AG04449 (cell line): ENCODE measurements around the gene PLPPR3.

Source experiments
- CTCF ChIA-PET: fragments of 350-600 bp; formaldehyde crosslinking; extraction: SDS; loops from one replicate; lab custom pipeline; 2021; ENCODE audit warnings: antibody characterized with exemption; lab: Yijun Ruan, JAX
- POLR2A ChIA-PET: fragments of 400-600, 350-600 bp; formaldehyde crosslinking; extraction: SDS; loops from one replicate; lab custom pipeline; 2020; ENCODE audit warnings: antibody characterized with exemption, inconsistent platforms; lab: Yijun Ruan, JAX
- DNase-seq: peaks from one replicate; pipeline ENCODE4 v3.0.0-alpha.2; 2010; ENCODE audit warnings: low read depth, low spot score
- H3K4me3 ChIP-seq: 2 replicates; pipeline ENCODE4 v1.5.1; 2011; ENCODE audit warnings: low read depth, mild to moderate bottlenecking, control low read depth, low read length
- TF ChIP-seq, protein P1 (sequence below): IDR thresholded peaks from one replicate; pipeline ENCODE4 v1.5.1; 2011; ENCODE audit warnings: mild to moderate bottlenecking, moderate library complexity, low read length, control low read depth, inconsistent platforms; ENCODE audit not compliant: insufficient read depth; ENCODE audit errors: missing control alignments

PLPPR3 gene

DNA sequence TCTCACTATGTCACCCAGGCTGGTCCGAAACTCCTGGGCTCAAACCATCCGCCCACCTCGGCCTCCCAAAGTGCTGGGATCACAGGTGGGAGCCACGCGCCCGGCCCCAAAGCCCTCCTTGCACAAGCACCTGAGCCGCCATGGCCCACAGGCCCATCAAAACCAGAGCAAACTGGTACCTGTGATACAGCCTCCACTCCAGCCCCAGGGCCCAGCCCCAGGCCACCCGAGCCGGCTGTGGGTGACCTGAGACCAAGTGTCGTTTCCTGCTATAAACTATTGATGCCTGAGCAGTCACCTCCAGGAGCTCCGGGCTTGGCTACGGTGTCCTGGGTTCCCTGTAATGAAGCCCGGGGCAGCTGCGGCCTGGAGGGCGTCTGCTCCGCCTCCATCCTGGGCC, 34.2 kb downstream of the PLPPR3 start:
- CTCF ChIA-PET: interaction anchor here (0.9 kb wide), 1 partner anchor 18 kb away, joined by 4 read pairs; no protein-coding TSS in a partner anchor
- no peak for DNase-seq
- POLR2A ChIA-PET: no interaction called here
- no peak overlapping the region for H3K4me3 ChIP-seq
- TF ChIP-seq, protein P1, sequence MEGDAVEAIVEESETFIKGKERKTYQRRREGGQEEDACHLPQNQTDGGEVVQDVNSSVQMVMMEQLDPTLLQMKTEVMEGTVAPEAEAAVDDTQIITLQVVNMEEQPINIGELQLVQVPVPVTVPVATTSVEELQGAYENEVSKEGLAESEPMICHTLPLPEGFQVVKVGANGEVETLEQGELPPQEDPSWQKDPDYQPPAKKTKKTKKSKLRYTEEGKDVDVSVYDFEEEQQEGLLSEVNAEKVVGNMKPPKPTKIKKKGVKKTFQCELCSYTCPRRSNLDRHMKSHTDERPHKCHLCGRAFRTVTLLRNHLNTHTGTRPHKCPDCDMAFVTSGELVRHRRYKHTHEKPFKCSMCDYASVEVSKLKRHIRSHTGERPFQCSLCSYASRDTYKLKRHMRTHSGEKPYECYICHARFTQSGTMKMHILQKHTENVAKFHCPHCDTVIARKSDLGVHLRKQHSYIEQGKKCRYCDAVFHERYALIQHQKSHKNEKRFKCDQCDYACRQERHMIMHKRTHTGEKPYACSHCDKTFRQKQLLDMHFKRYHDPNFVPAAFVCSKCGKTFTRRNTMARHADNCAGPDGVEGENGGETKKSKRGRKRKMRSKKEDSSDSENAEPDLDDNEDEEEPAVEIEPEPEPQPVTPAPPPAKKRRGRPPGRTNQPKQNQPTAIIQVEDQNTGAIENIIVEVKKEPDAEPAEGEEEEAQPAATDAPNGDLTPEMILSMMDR: no peak

DNA sequence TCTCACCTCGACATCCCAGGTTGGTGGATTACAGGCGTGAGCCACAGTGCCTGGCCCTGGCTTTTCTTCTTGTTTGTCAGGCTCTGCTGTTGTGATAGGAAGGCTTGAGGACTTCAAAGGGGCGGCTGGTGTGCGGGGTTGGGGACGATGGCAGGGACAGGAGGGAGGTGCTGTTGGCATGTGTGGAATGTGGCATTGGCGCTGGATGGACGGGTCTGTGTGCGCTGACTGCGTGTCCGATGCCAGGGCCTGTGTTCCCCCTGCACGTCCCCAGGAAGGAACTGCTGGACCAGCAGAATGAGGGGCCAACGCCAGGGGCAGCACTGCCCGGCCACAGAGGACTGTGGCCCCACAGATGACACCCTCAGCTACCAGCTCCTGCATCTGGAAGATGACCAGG, 37.2 kb downstream of the PLPPR3 start:
- CTCF ChIA-PET: interaction anchor here (1.2 to 3.5 kb wide), 2 partner anchors 15 to 66 kb away, joined by 3 to 18 read pairs; no protein-coding TSS in a partner anchor
- TF ChIP-seq, protein P1: no peak
- POLR2A ChIA-PET: interaction anchor here (1.6 kb wide), 1 partner anchor 12 kb away, joined by 7 read pairs; no protein-coding TSS in a partner anchor
- H3K4me3 ChIP-seq: no peak overlapping the region
- DNase-seq: no peak

DNA sequence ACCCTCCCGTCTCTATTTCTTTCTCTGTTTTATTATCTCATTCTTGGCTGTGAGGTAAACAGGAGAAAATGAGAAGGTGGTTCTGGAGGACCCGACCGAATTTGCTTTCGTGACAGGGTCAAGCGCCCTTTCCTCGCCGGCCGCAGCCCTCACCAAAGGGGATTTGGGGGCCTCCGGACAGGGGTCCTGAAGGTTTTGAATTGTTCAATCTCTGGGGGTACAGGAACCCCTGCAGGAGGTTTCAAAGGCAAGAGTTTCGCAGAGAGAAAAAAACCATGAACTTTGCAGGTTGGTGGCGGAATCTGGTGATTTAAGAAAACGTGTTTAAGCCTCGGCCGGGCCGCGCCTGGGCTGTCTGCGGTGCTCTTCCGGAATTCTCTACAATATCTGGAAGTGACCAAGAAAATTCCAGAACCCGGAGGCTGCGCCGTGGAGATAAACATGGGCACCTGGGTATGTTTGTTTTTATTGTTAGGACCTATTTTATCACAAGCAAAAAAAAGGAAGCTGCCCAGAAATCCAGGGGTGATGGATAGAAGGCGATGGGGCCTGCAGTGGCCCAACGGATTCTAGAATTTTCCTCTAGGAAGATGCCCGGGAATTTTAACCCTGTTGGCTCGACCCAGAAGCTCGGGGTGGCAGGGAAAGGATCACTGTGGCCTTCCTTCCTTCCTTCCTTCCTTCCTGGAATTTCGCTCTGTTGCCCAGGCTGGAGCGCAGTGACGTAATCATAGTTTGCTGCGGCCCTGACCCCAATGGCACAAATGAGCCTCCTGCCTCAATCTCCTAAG, 38.7 kb downstream of the PLPPR3 start:
- ChIA-PET CTCF (interaction anchor here (1.2 to 3.5 kb wide), 2 partner anchors 13 to 68 kb away, joined by 3 to 18 read pairs; no protein-coding TSS in a partner anchor), POLR2A (interaction anchor here (1.6 kb wide), 1 partner anchor 14 kb away, joined by 7 read pairs; no protein-coding TSS in a partner anchor)
- DNase-seq: no peak
- peak overlapping the region; percentile 25 for H3K4me3 ChIP-seq
- TF ChIP-seq, protein P1: no peak

DNA sequence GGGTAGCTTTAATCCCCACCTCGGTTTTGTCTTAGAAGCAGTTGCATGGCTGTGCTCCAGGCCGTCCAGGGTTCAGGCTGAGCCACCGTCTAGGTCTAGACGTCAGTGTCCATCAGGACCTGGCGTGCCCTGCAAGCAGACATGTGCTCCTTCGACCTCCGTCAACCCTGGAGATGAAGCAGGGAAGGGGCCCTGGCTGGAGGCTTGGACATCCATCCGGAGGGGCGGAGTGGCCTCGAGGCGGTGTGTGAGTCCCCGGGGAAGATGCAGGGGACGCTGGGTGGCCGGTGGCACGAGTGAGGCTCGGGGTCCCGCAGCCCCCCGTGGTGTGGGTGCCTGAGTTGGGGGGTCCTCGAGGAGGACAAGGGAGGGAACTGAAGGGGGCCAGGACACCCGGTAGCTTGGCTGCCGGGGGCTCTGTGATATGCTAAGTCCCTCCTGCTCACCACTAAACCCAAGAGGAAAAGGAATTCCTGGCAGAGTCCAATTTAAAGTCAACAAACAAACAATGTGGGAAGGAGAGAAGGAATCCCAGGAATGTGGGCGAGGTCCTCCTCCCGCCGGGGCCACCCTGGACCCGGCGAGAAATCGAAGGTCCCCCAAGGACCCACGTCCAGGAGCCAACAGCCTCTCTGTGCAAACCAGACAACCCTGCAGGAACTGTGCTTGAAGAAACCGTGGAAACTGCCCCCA, 39.4 kb downstream of the PLPPR3 start:
- TF ChIP-seq, protein P1: no peak
- H3K4me3 ChIP-seq: peak overlapping the region; percentile 29
- CTCF ChIA-PET: interaction anchor here (3.5 kb wide), 1 partner anchor 12 kb away, joined by 18 read pairs; no protein-coding TSS in a partner anchor
- POLR2A ChIA-PET: no interaction called here
- peak; percentile 17 for DNase-seq

DNA sequence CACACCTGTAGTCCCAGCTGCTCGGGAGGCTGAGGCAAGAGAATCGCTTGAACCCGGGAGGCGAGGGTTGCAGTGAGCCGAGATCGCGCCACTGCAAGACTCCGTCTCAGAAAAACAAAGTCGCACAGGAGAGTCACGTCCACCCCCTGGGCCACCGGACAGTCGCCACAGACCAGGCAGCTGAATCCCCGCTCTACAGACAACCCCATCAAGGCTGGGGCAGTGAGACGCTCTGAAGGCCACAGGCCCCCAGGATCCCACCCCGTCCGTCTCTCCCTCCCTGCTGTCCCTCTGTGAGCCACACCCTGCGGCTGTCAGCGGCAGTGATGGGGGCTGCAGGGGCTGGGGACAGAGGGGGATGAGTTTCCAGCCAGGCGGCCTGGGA, 40.0 kb downstream of the PLPPR3 start:
- CTCF ChIA-PET: interaction anchor here (3.5 kb wide), 1 partner anchor 12 kb away, joined by 18 read pairs; no protein-coding TSS in a partner anchor
- POLR2A ChIA-PET: no interaction called here
- H3K4me3 ChIP-seq: peak overlapping the region; percentile 29
- no peak for DNase-seq
- TF ChIP-seq, protein P1: no peak

DNA sequence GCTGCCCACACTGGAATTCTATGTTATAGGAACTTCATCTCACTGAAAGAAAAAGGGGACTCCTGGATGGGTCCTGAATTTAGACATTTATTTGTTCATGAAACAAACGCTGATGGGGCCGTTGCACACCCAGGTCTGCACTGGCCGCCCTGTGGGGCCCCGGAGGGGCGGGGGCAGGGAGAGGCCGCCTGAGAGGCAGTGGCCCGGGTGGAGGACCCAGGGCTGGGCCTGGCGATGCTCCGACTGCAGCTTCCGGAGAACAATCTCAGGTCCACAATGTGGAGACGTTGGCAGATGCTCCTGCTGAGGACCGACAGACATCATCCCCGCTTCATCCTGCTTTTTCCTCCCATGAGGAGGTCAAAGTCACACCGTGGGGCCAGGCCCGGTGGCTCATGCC, 40.8 kb downstream of the PLPPR3 start:
- no peak overlapping the region for H3K4me3 ChIP-seq
- TF ChIP-seq, protein P1: no peak
- DNase-seq: no peak
- ChIA-PET CTCF (no interaction called here), POLR2A (no interaction called here)
